IMR-90 (cell line): ENCODE data around the gene TFPI. TPM values are rescaled to one million over a fixed set of nuclear protein-coding genes. Genes with fewer than 3 reads are reported as not detected.

Source experiments
- ATAC-seq: fragments of 200-7000 bp; cut with Tn5 transposase; 2 replicates; pipeline ENCODE4 v1.9.1; 2020; ENCODE audit warnings: low read depth, mild to moderate bottlenecking, moderate library complexity
- BruUV-seq: library from RNA; stranded (reverse); fragments of 400-500 nt; replicated peaks from 2 replicates; lab custom pipeline; 2021; lab: Mats Ljungman, UMichigan
- CTCF ChIA-PET: fragments of 300-600 bp; formaldehyde crosslinking; extraction: SDS; loops from one replicate; lab custom pipeline; 2021; ENCODE audit warnings: antibody characterized with exemption; lab: Yijun Ruan, JAX
- POLR2A ChIA-PET: fragments of 300-600 bp; sonication (Branson Sonifier 250); formaldehyde crosslinking; loops from one replicate; lab custom pipeline; 2022; ENCODE audit warnings: antibody characterized with exemption; ENCODE audit not compliant: unreplicated experiment; lab: Charles Lee
- DNase-seq: peaks from one replicate; pipeline ENCODE4 v3.0.0; 2013
- H2AFZ ChIP-seq: replicated peaks from 2 replicates; pipeline ENCODE3; 2013; ENCODE audit warnings: low read length, mild to moderate bottlenecking; ENCODE audit not compliant: poor library complexity
- H2AK5ac ChIP-seq: 2 replicates; pipeline ENCODE4 v1.6.1; 2013; ENCODE audit warnings: low read depth, low read length, inconsistent platforms
- H2AK9ac ChIP-seq: replicated peaks from 2 replicates; pipeline ENCODE3; 2013; ENCODE audit warnings: mild to moderate bottlenecking, low read depth, low read length, moderate library complexity; ENCODE audit not compliant: poor library complexity
- H2BK120ac ChIP-seq: 2 replicates; pipeline ENCODE4 v1.6.1; 2013; ENCODE audit warnings: low read depth, low read length, inconsistent platforms
- H2BK15ac ChIP-seq: 3 replicates; pipeline ENCODE4 v1.6.1; 2013; ENCODE audit warnings: low read depth, low read length, inconsistent platforms
- H2BK20ac ChIP-seq: 2 replicates; pipeline ENCODE4 v1.6.1; 2013; ENCODE audit warnings: low read depth, mild to moderate bottlenecking, inconsistent platforms, low read length, moderate library complexity
- H2BK5ac ChIP-seq: 2 replicates; pipeline ENCODE4 v1.6.1; 2013; ENCODE audit warnings: mild to moderate bottlenecking, low read depth, low read length, inconsistent platforms; ENCODE audit not compliant: poor library complexity, severe bottlenecking
- H3K14ac ChIP-seq: replicated peaks from 2 replicates; pipeline ENCODE4 v1.6.1; 2013; ENCODE audit warnings: low read depth, low read length, inconsistent platforms
- H3K18ac ChIP-seq: 2 replicates; pipeline ENCODE4 v1.6.1; 2013; ENCODE audit warnings: low read depth, low read length, control low read depth
- H3K23ac ChIP-seq: 2 replicates; pipeline ENCODE4 v1.6.1; 2013; ENCODE audit warnings: low read depth, low read length, inconsistent platforms
- H3K27ac ChIP-seq: 2 replicates; pipeline ENCODE4 v1.5.1; 2013; ENCODE audit warnings: mild to moderate bottlenecking, control low read depth, low read length; ENCODE audit not compliant: insufficient read depth
- H3K27me3 ChIP-seq: 2 replicates; pipeline ENCODE4 v1.6.1; 2013; ENCODE audit warnings: low read length; ENCODE audit not compliant: control insufficient read depth, insufficient read depth
- H3K36me3 ChIP-seq: 2 replicates; pipeline ENCODE4 v1.6.1; 2013; ENCODE audit warnings: low read length, mixed read lengths; ENCODE audit not compliant: control insufficient read depth, insufficient read depth
- H3K4ac ChIP-seq: 2 replicates; pipeline ENCODE4 v1.6.1; 2013; ENCODE audit warnings: low read depth, low read length, inconsistent platforms
- H3K4me1 ChIP-seq: 2 replicates; pipeline ENCODE4 v1.6.1; 2013; ENCODE audit warnings: low read length, mixed read lengths; ENCODE audit not compliant: control insufficient read depth, insufficient read depth
- H3K4me2 ChIP-seq: 2 replicates; pipeline ENCODE4 v1.6.1; 2013; ENCODE audit warnings: low read depth, mild to moderate bottlenecking, control low read depth, low read length, moderate library complexity
- H3K4me3 ChIP-seq: 2 replicates; pipeline ENCODE4 v1.5.1; 2013; ENCODE audit warnings: low read depth, mild to moderate bottlenecking, control low read depth, low read length, moderate library complexity; ENCODE audit not compliant: insufficient read depth
- H3K56ac ChIP-seq: 2 replicates; pipeline ENCODE4 v1.6.1; 2013; ENCODE audit warnings: low read length, inconsistent platforms; ENCODE audit not compliant: insufficient read depth; ENCODE audit errors: extremely low read depth
- H3K79me1 ChIP-seq, 2 experiments: 2 replicates each; pipeline ENCODE4 v1.6.1; 2013; ENCODE audit warnings: low read length in 2 of 2, inconsistent platforms in 1 of 2, low read depth in 1 of 2
- H3K9ac ChIP-seq: 2 replicates; pipeline ENCODE4 v1.6.1; 2013; ENCODE audit warnings: low read depth, low read length, control low read depth
- H3K9me1 ChIP-seq: 2 replicates; pipeline ENCODE4 v1.6.1; 2013; ENCODE audit warnings: low read length, inconsistent platforms; ENCODE audit not compliant: insufficient read depth
- H3K9me3 ChIP-seq: 2 replicates; pipeline ENCODE4 v1.6.1; 2013; ENCODE audit warnings: low read length; ENCODE audit not compliant: control insufficient read depth, insufficient read depth
- H4K20me1 ChIP-seq: 2 replicates; pipeline ENCODE4 v1.6.1; 2013; ENCODE audit warnings: low read length, inconsistent platforms; ENCODE audit not compliant: insufficient read depth
- H4K5ac ChIP-seq: 2 replicates; pipeline ENCODE4 v1.6.1; 2013; ENCODE audit warnings: mild to moderate bottlenecking, low read depth, low read length, control low read depth
- H4K8ac ChIP-seq, 2 experiments: 2 replicates each; pipeline ENCODE4 v1.6.1; 2013; ENCODE audit warnings: low read depth in 2 of 2, low read length in 2 of 2, control low read depth in 1 of 2, inconsistent platforms in 1 of 2
- H4K91ac ChIP-seq: 2 replicates; pipeline ENCODE4 v1.6.1; 2013; ENCODE audit warnings: low read depth, low read length, inconsistent platforms; ENCODE audit not compliant: insufficient read depth
- BHLHE40 ChIP-seq: fragments of 150-350 bp; IDR thresholded peaks from 2 replicates; pipeline ENCODE4 v1.6.1; 2016; ENCODE audit warnings: mild to moderate bottlenecking, low read depth, low read length
- CHD1 ChIP-seq: IDR thresholded peaks from 2 replicates; pipeline ENCODE4 v1.6.1; 2012; ENCODE audit warnings: low read depth, low read length, improper control_type of control experiment
- ELK1 ChIP-seq: fragments of 150-350 bp; IDR thresholded peaks from 2 replicates; pipeline ENCODE4 v1.6.1; 2016; ENCODE audit warnings: low read depth, mild to moderate bottlenecking, low read length, moderate library complexity, borderline replicate concordance
- MXI1 ChIP-seq: IDR thresholded peaks from 2 replicates; pipeline ENCODE4 v1.6.1; 2012; ENCODE audit warnings: low read depth, mild to moderate bottlenecking, low read length, moderate library complexity, borderline replicate concordance
- NFE2L2 ChIP-seq: fragments of 150-350 bp; IDR thresholded peaks from 2 replicates; pipeline ENCODE4 v1.6.1; 2016; ENCODE audit warnings: low read depth, mild to moderate bottlenecking, low read length
- POLR2A ChIP-seq: IDR thresholded peaks from 2 replicates; pipeline ENCODE4 v1.6.1; 2012; ENCODE audit warnings: mild to moderate bottlenecking, low read depth, low read length
- RFX5 ChIP-seq: IDR thresholded peaks from 2 replicates; pipeline ENCODE4 v1.8.0; 2012; ENCODE audit warnings: low read depth, mild to moderate bottlenecking, low read length, moderate library complexity
- SMC3 ChIP-seq: fragments of 150-350 bp; IDR thresholded peaks from 2 replicates; pipeline ENCODE4 v1.6.1; 2016; ENCODE audit warnings: low read depth, mild to moderate bottlenecking, antibody characterized with exemption, low read length, moderate library complexity
- WGBS, 2 experiments: methylation state at CpG; one replicate each; pipeline versions ENCODE4 v1.1.5 to v1.1.7; 2013; ENCODE audit warnings: missing lambda C conversion rate in 2 of 2; ENCODE audit not compliant: insufficient read length in 1 of 2; ENCODE audit errors: extremely low coverage in 2 of 2; 5-methylcytosine and 5-hydroxymethylcytosine counted together
- dilution Hi-C: fragments of 300-500 bp; cut with HindIII; formaldehyde crosslinking; loops from one replicate; pipeline ENCODE4 v1.14.3; 2018; ENCODE audit warnings: low sequenced_read_pairs; ENCODE audit not compliant: unreplicated experiment
- in situ Hi-C: fragments of 300-500 bp; cut with MboI; formaldehyde crosslinking; loops from 3 replicates; pipeline ENCODE4 v1.14.3; 2019; ENCODE audit warnings: low sequenced_read_pairs, inconsistent platforms, mixed read lengths
- intact Hi-C: fragments of 100-400 bp; cut with micrococcal nuclease; formaldehyde crosslinking; loops from 2 replicates; pipeline ENCODE4 v1.10.0; 2022
- polyA plus RNA-seq, 3 experiments: library from polyadenylated mRNA; depleted of rRNA; stranded (reverse); fragments of >200 nt; gene quantifications; 2 replicates each; pipeline ENCODE4 v1.2.3, GENCODE V29; 2012; ENCODE audit warnings: low replicate concordance in 1 of 3
- total RNA-seq: library from RNA; depleted of rRNA; stranded (reverse); fragments of >200 nt; gene quantifications from 2 replicates; pipeline ENCODE4 v1.2.3, GENCODE V29; 2012
- TF ChIP-seq, protein P1 (sequence below): conservative IDR thresholded peaks from 2 replicates; pipeline ENCODE4 v1.5.1; 2012; ENCODE audit warnings: mild to moderate bottlenecking, low read depth, low read length, improper control_type of control experiment

TFPI gene
- total and polyA plus RNA-seq, 2 of the 4 experiments (the other 2 are of a cell fraction) = 33.9 to 83.0 TPM

GRCh38 chr2:187442378-187442777 lies 111.9 kb downstream of the TFPI start:
- Histone ChIP-seq H2BK15ac (no peak overlapping the region), H4K91ac (no peak overlapping the region), H4K8ac (no peak overlapping the region), H2BK20ac (no peak overlapping the region), H3K23ac (no peak overlapping the region), H3K14ac (no peak overlapping the region), H3K4me2 (no peak overlapping the region), H4K20me1 (no peaks in the 10 kb centered on the region), H3K9ac (no peak overlapping the region), H2AFZ (no peak overlapping the region), H3K36me3 (no peaks in the 10 kb centered on the region), H2BK5ac (no peak overlapping the region), H3K79me1 (no peaks in the 10 kb centered on the region), H2BK120ac (no peak overlapping the region), H3K27me3 (no peaks in the 10 kb centered on the region), H3K4me1 (no peaks in the 10 kb centered on the region), H2AK5ac (no peak overlapping the region), H3K56ac (no peak overlapping the region), H3K4me3 (no peak overlapping the region), H3K9me1 (no peaks in the 10 kb centered on the region; the same call in 1 of the 2 replicates), H3K4ac (no peak overlapping the region), H3K9me3 (no peaks in the 10 kb centered on the region), H2AK9ac (no peak overlapping the region), H4K5ac (no peak overlapping the region), H3K27ac (no peak overlapping the region), H3K18ac (no peak overlapping the region)
- POLR2A ChIA-PET = no interaction called here
- intact Hi-C loops = no loop called here
- no TSS peak for BruUV-seq
- CTCF ChIA-PET = no interaction called here
- dilution Hi-C loops = no loop called here
- ATAC-seq (peak; percentile 40; the same call in 1 of the 2 replicates), DNase-seq (no peak)
- no CpG with 5 or more reads among the region's 1 CpG for WGBS, 2 experiments
- in situ Hi-C loops = loop anchor here (10.0 to 25.0 kb wide), 2 partner anchors 305 to 568 kb away; no protein-coding TSS in a partner anchor
- TF ChIP-seq, protein P1, sequence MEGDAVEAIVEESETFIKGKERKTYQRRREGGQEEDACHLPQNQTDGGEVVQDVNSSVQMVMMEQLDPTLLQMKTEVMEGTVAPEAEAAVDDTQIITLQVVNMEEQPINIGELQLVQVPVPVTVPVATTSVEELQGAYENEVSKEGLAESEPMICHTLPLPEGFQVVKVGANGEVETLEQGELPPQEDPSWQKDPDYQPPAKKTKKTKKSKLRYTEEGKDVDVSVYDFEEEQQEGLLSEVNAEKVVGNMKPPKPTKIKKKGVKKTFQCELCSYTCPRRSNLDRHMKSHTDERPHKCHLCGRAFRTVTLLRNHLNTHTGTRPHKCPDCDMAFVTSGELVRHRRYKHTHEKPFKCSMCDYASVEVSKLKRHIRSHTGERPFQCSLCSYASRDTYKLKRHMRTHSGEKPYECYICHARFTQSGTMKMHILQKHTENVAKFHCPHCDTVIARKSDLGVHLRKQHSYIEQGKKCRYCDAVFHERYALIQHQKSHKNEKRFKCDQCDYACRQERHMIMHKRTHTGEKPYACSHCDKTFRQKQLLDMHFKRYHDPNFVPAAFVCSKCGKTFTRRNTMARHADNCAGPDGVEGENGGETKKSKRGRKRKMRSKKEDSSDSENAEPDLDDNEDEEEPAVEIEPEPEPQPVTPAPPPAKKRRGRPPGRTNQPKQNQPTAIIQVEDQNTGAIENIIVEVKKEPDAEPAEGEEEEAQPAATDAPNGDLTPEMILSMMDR = peak; percentile 26; the same call in 1 of the 2 replicates
- TF ChIP-seq MXI1 (no peak), NFE2L2 (no peak), POLR2A (no peak), ELK1 (no peak), BHLHE40 (no peak), SMC3 (no peak), RFX5 (no peak), CHD1 (no peak)
